GM19463 (cell line): ENCODE measurements around the gene CARS1.
A peak's percentile ranks its signal among the peaks of the same experiment; 100 is the strongest.
"Not testable (repeated sequence)": the region's sequence is repeated elsewhere in the genome, so short reads cannot be mapped to it uniquely, and the experiment has no call there.

Source experiments
- ATAC-seq: cut with Tn5 transposase; IDR thresholded peaks from one replicate; pipeline ENCODE4 v1.9.1; 2021; ENCODE audit warnings: mild to moderate bottlenecking, moderate library complexity; ENCODE audit not compliant: unreplicated experiment

CARS1 gene

GRCh38 chr11:3063876-3064275, 6.7 kb upstream of the CARS1 start:
- not testable (repeated sequence) for ATAC-seq

- ATAC-seq = not testable (repeated sequence)
Measured at GRCh38 chr11:3063432-3063831, 6.2 kb upstream of the CARS1 start.

- no peak for ATAC-seq
Measured at GRCh38 chr11:3060436-3061025, 3.3 kb upstream of the CARS1 start.

- ATAC-seq = no peak
Measured at GRCh38 chr11:3058753-3059664, 1.8 kb upstream of the CARS1 start.

- no peak for ATAC-seq
Measured at GRCh38 chr11:3056296-3057068, 741 bp downstream of the CARS1 start.

- no peak for ATAC-seq
Measured at GRCh38 chr11:3055891-3056290, 1.3 kb downstream of the CARS1 start.

- ATAC-seq = no peak
Measured at GRCh38 chr11:3052567-3052966, 4.7 kb downstream of the CARS1 start.

- ATAC-seq = no peak
Measured at GRCh38 chr11:3052109-3052479, 5.1 kb downstream of the CARS1 start.

GRCh38 chr11:3051196-3052108, 5.8 kb downstream of the CARS1 start:
- ATAC-seq = no peak

- no peak for ATAC-seq
Measured at GRCh38 chr11:3050386-3051195, 6.6 kb downstream of the CARS1 start.

GRCh38 chr11:3049430-3050243, 7.6 kb downstream of the CARS1 start:
- peak; percentile 97 for ATAC-seq

- no peak for ATAC-seq
Measured at GRCh38 chr11:3047637-3048036, 9.6 kb downstream of the CARS1 start.

GRCh38 chr11:3046641-3047040, 10.6 kb downstream of the CARS1 start:
- ATAC-seq = no peak

GRCh38 chr11:3046190-3046589, 11.0 kb downstream of the CARS1 start:
- no peak for ATAC-seq

GRCh38 chr11:3044915-3045314, 12.3 kb downstream of the CARS1 start:
- ATAC-seq = no peak

- ATAC-seq = no peak
Measured at GRCh38 chr11:3044004-3044403, 13.2 kb downstream of the CARS1 start.

- ATAC-seq = no peak
Measured at GRCh38 chr11:3043315-3043871, 13.8 kb downstream of the CARS1 start.

GRCh38 chr11:3042496-3043314, 14.5 kb downstream of the CARS1 start:
- ATAC-seq = no peak
